HL-60 (cell line): ENCODE data around the gene ZNF341.

Experiments
- DNase-seq, 2 experiments: peaks; one replicate each; pipeline ENCODE4 v3.0.0-alpha.2; 2010 to 2020; ENCODE audit warnings: low read depth in 1 of 2, low spot score in 1 of 2
- H3K27ac ChIP-seq: fragments of 250-450 bp; sonication (Bioruptor Pico); replicated peaks from 2 replicates; pipeline ENCODE4 v1.5.1; 2020; ENCODE audit warnings: mild to moderate bottlenecking, moderate library complexity
- H3K27me3 ChIP-seq: fragments of 250-450 bp; sonication (Bioruptor Pico); 2 replicates; pipeline ENCODE4 v1.5.1; 2021; ENCODE audit warnings: mild to moderate bottlenecking, moderate library complexity; ENCODE audit not compliant: insufficient read depth, poor library complexity, severe bottlenecking
- H3K4me3 ChIP-seq: replicated peaks from 2 replicates; pipeline ENCODE4 v1.5.1; 2011; ENCODE audit warnings: mild to moderate bottlenecking, control low read depth, low read length; ENCODE audit not compliant: insufficient read depth
- CTCF ChIP-seq: IDR thresholded peaks from one replicate; pipeline ENCODE4 v1.5.1; 2011; ENCODE audit warnings: low read length, control low read depth, inconsistent platforms; ENCODE audit not compliant: insufficient read depth
- GABPA ChIP-seq: IDR thresholded peaks from 2 replicates; pipeline ENCODE4 v1.6.1; 2012; ENCODE audit warnings: low read depth
- POLR2AphosphoS5 ChIP-seq: IDR thresholded peaks from 2 replicates; pipeline ENCODE4 v1.6.1; 2012; ENCODE audit warnings: low read depth
- REST ChIP-seq: IDR thresholded peaks from 2 replicates; pipeline ENCODE4 v1.6.1; 2012; ENCODE audit warnings: low read depth; ENCODE audit not compliant: insufficient replicate concordance
- SPI1 ChIP-seq: IDR thresholded peaks from 2 replicates; pipeline ENCODE4 v1.6.1; 2012; ENCODE audit warnings: low read depth, mild to moderate bottlenecking, borderline replicate concordance

Gene ZNF341

GRCh38 chr20:33789109-33789857 is 57.5 kb downstream of the ZNF341 start:
- TF ChIP-seq SPI1 (no peak), GABPA (no peak), REST (no peak), POLR2AphosphoS5 (no peak), CTCF (no peak)
- no peaks in the 10 kb centered on the region for H3K27me3 ChIP-seq
- peak; percentile 9 to 50 for DNase-seq
- H3K27ac ChIP-seq: no peak overlapping the region
- no peak overlapping the region for H3K4me3 ChIP-seq

GRCh38 chr20:33789858-33790182 is 58.0 kb downstream of the ZNF341 start:
- no peak for DNase-seq
- H3K4me3 ChIP-seq: no peak overlapping the region
- no peaks in the 10 kb centered on the region for H3K27me3 ChIP-seq
- TF ChIP-seq REST: no peak
- TF ChIP-seq CTCF: no peak
- TF ChIP-seq POLR2AphosphoS5: no peak
- TF ChIP-seq GABPA: no peak
- TF ChIP-seq SPI1: no peak
- no peak overlapping the region for H3K27ac ChIP-seq

GRCh38 chr20:33790566-33790965 is 58.8 kb downstream of the ZNF341 start:
- no peak for DNase-seq
- Histone ChIP-seq H3K27me3 (no peaks in the 10 kb centered on the region), H3K4me3 (no peak overlapping the region), H3K27ac (no peak overlapping the region)
- no peak for TF ChIP-seq CTCF
- TF ChIP-seq GABPA: no peak
- TF ChIP-seq POLR2AphosphoS5: no peak
- TF ChIP-seq REST: no peak
- no peak for TF ChIP-seq SPI1
